ENCODE data around the gene FBXL16. TPM values are rescaled to one million over a fixed set of nuclear protein-coding genes. Genes with fewer than 3 reads are reported as not detected.

The FBXL16 gene
- total and polyA plus RNA-seq, 4 donors: under 0.01 to 0.14 TPM; not detected in 2

- H3K36me3 ChIP-seq (ENCODE audit: control insufficient read depth in 4 of 4, insufficient read depth in 3 of 4, low read depth in 1 of 4, low read length in 3 of 4): peaks cover 0 to 10% (median under 1%) of the 10 kb centered on the region in 4 donors
- no peak overlapping the region for H3K9ac ChIP-seq (ENCODE audit: low read depth in 1 of 2, low read length in 2 of 2)
- H3K27ac ChIP-seq (ENCODE audit: low read depth in 1 of 2, low read length in 2 of 2): no peak overlapping the region
- H3K27me3 ChIP-seq (ENCODE audit: control insufficient read depth in 4 of 4, insufficient read depth in 4 of 4, low read length in 3 of 4): peaks cover 0 to 4% (median 1%) of the 10 kb centered on the region in 4 donors
- H3K4me3 ChIP-seq (ENCODE audit: low read depth in 1 of 3, low read length in 3 of 3): no peak overlapping the region
- TF ChIP-seq NR2F2 (IDR thresholded peaks at IDR 0.05) (no peak), FOXA1 (IDR thresholded peaks at IDR 0.05) (no peak), YY1 (IDR thresholded peaks at IDR 0.05) (no peak), ATF3 (IDR thresholded peaks at IDR 0.05) (no peak), MAX (IDR thresholded peaks at IDR 0.05) (no peak), HNF4G (IDR thresholded peaks at IDR 0.05) (no peak), CTCF (IDR thresholded peaks at IDR 0.05; ENCODE audit: low read depth, low read length, missing input control) (no peak), ZBTB33 (IDR thresholded peaks at IDR 0.05) (no peak), SP1 (IDR thresholded peaks at IDR 0.05) (no peak), RXRA (IDR thresholded peaks at IDR 0.05) (no peak), RAD21 (IDR thresholded peaks at IDR 0.05) (no peak), TAF1 (conservative IDR thresholded peaks at IDR 0.05) (no peak), HNF4A (conservative IDR thresholded peaks at IDR 0.05) (no peak), GABPA (IDR thresholded peaks at IDR 0.05 in 1 of 2, conservative IDR thresholded peaks at IDR 0.05 in 1 of 2) (no peak), REST (IDR thresholded peaks at IDR 0.05) (no peak), EGR1 (IDR thresholded peaks at IDR 0.05; ENCODE audit: low read depth in 2 of 2) (no peak), JUND (IDR thresholded peaks at IDR 0.05) (no peak), FOXA2 (IDR thresholded peaks at IDR 0.05) (no peak)
- H3K4me1 ChIP-seq (ENCODE audit: control insufficient read depth in 4 of 4, insufficient read depth in 4 of 4, low read length in 3 of 4): peaks cover 25 to 44% (median 35%) of the 10 kb centered on the region in 4 donors
- DNase-seq (ENCODE audit: low spot score): no peak
- whole genome bisulfite sequencing: 98% methylated on average over 19 of the region's 19 CpGs
- no peaks in the 10 kb centered on the region for H3K9me3 ChIP-seq (ENCODE audit: control insufficient read depth in 4 of 4, low read length in 3 of 4)
Observed at GRCh38 chr16:687499-687898, 18.1 kb downstream of the FBXL16 start.

All from liver (tissue), 9 donors.